ENCODE measurements around the gene KIR2DL1. TPM values are rescaled to one million over a fixed set of nuclear protein-coding genes. Genes with fewer than 3 reads are reported as not detected.

The KIR2DL1 gene
- total RNA-seq, 2 experiments from 2014 or later, result not detected

DNA sequence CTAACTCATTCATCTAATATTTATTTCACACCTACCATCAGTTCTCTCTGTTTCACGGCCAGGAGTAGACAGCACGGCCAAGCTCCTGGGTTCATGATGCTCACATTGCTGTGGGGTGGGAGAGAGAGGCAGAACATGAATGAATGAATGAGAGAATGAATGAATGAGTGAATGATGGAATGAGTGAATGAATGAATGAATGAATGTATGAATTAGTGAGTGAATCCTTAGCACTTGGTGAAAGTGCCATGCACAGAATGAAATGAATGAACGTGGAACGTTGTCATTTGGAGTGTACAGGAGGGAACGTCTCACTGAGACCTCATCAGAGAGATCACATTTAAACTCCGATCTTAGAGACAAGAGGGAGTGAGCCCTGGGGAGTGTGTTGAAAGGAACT lies 21.9 kb downstream of the KIR2DL1 start:
- Histone ChIP-seq H3K4me3 (ENCODE audit: low read depth, low read length, poor library complexity, severe bottlenecking) (no peak overlapping the region), H3K4me1 (ENCODE audit: insufficient read depth, low read length, poor library complexity, severe bottlenecking) (peaks cover 8% of the 10 kb centered on the region), H3K36me3 (ENCODE audit: insufficient read depth, low read length) (no peaks in the 10 kb centered on the region), H2AFZ (ENCODE audit: low read length) (no peak overlapping the region), H3K9me2 (ENCODE audit: insufficient read depth, low read length) (no peaks in the 10 kb centered on the region), H4K20me1 (ENCODE audit: insufficient read depth, low read length) (no peaks in the 10 kb centered on the region), H3K79me2 (ENCODE audit: insufficient read depth, low read depth, low read length) (no peaks in the 10 kb centered on the region), H3K9me3 (ENCODE audit: low read length) (no peaks in the 10 kb centered on the region), H3K4me2 (ENCODE audit: low read length) (no peak overlapping the region), H3K27ac (ENCODE audit: low read depth, low read length, poor library complexity, severe bottlenecking) (no peak overlapping the region)
- ChIA-PET CTCF (ENCODE audit: unreplicated experiment) (no interaction called here), POLR2A (no interaction called here)
- no peak for TF ChIP-seq EZH2phosphoT487 (IDR thresholded peaks at IDR 0.05; ENCODE audit: borderline replicate concordance, low read depth, low read length)
- TF ChIP-seq, protein P1, sequence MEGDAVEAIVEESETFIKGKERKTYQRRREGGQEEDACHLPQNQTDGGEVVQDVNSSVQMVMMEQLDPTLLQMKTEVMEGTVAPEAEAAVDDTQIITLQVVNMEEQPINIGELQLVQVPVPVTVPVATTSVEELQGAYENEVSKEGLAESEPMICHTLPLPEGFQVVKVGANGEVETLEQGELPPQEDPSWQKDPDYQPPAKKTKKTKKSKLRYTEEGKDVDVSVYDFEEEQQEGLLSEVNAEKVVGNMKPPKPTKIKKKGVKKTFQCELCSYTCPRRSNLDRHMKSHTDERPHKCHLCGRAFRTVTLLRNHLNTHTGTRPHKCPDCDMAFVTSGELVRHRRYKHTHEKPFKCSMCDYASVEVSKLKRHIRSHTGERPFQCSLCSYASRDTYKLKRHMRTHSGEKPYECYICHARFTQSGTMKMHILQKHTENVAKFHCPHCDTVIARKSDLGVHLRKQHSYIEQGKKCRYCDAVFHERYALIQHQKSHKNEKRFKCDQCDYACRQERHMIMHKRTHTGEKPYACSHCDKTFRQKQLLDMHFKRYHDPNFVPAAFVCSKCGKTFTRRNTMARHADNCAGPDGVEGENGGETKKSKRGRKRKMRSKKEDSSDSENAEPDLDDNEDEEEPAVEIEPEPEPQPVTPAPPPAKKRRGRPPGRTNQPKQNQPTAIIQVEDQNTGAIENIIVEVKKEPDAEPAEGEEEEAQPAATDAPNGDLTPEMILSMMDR (conservative IDR thresholded peaks at IDR 0.05; ENCODE audit: low read length), result no peak
- intact Hi-C loops (cut with micrococcal nuclease; ENCODE audit: unreplicated experiment), result no loop called here
- BruUV-seq (replicated peaks), result no TSS peak
- DNase-seq (ENCODE audit: low spot score), result no peak

DNA sequence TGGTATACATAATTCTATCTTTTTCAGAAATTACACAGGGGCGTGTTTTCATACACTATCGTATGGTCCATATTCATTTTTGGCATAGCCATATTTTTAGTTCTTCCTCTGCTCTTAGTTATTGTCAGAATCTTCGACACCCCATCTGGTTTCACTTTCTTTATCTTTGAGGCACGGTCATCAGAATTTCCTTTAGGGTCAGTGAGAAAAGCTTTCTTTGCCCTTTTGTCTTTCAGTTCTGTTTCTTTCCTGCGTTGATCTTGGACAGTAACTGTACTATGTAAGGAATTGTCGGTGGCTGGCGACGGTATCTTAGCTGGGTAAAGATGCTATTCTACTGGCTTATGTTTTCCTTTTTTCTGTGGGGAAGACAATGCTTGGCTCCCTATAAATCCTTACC lies 23.2 kb downstream of the KIR2DL1 start:
- Histone ChIP-seq H3K27ac (ENCODE audit: low read depth, low read length, poor library complexity, severe bottlenecking) (no peak overlapping the region), H3K4me3 (ENCODE audit: low read depth, low read length, poor library complexity, severe bottlenecking) (peak overlapping the region; percentile 40), H3K79me2 (ENCODE audit: insufficient read depth, low read depth, low read length) (no peaks in the 10 kb centered on the region), H3K36me3 (ENCODE audit: insufficient read depth, low read length) (no peaks in the 10 kb centered on the region), H4K20me1 (ENCODE audit: insufficient read depth, low read length) (no peaks in the 10 kb centered on the region), H3K4me1 (ENCODE audit: insufficient read depth, low read length, poor library complexity, severe bottlenecking) (peaks cover 8% of the 10 kb centered on the region), H3K9me2 (ENCODE audit: insufficient read depth, low read length) (no peaks in the 10 kb centered on the region), H3K4me2 (ENCODE audit: low read length) (peak overlapping the region; percentile 41), H2AFZ (ENCODE audit: low read length) (no peak overlapping the region), H3K9me3 (ENCODE audit: low read length) (no peaks in the 10 kb centered on the region)
- peak; percentile 8 for DNase-seq (ENCODE audit: low spot score)
- ChIA-PET CTCF (ENCODE audit: unreplicated experiment) (interaction anchor here (0.5 kb wide), 1 partner anchor 314 kb away, joined by 3 read pairs; no protein-coding TSS in a partner anchor), POLR2A (no interaction called here)
- BruUV-seq (replicated peaks), result no TSS peak
- TF ChIP-seq EZH2phosphoT487 (IDR thresholded peaks at IDR 0.05; ENCODE audit: borderline replicate concordance, low read depth, low read length), result no peak
- TF ChIP-seq, protein P1 (conservative IDR thresholded peaks at IDR 0.05; ENCODE audit: low read length), result no peak
- intact Hi-C loops (cut with micrococcal nuclease; ENCODE audit: unreplicated experiment), result no loop called here

DNA sequence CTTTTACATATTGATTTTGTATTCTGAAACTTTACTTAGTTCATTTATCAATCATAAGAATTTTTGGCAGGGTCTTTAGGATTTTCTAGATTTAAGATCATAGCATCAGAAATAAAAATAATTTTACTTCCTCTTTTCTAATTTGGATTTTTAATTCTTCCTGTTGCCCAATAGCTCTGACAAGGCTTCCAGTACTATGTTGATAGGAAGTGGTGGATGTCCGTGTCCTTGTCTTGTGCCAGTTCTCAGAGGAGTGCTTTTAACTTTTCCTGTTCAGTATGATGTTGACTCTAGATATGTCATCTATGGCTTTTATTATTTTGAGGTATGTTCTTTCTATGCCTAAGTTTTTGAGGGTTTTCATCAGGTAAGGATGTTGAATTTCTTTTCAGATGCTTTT lies 26.2 kb downstream of the KIR2DL1 start:
- Histone ChIP-seq H4K20me1 (ENCODE audit: insufficient read depth, low read length) (no peaks in the 10 kb centered on the region), H3K4me1 (ENCODE audit: insufficient read depth, low read length, poor library complexity, severe bottlenecking) (peaks cover 8% of the 10 kb centered on the region), H3K9me2 (ENCODE audit: insufficient read depth, low read length) (no peaks in the 10 kb centered on the region), H3K4me3 (ENCODE audit: low read depth, low read length, poor library complexity, severe bottlenecking) (no peak overlapping the region), H3K9me3 (ENCODE audit: low read length) (no peaks in the 10 kb centered on the region), H3K79me2 (ENCODE audit: insufficient read depth, low read depth, low read length) (no peaks in the 10 kb centered on the region), H3K27ac (ENCODE audit: low read depth, low read length, poor library complexity, severe bottlenecking) (no peak overlapping the region), H2AFZ (ENCODE audit: low read length) (no peak overlapping the region), H3K4me2 (ENCODE audit: low read length) (no peak overlapping the region), H3K36me3 (ENCODE audit: insufficient read depth, low read length) (no peaks in the 10 kb centered on the region)
- POLR2A ChIA-PET, result interaction anchor here (1.0 kb wide), 1 partner anchor 64 kb away, joined by 3 read pairs; no protein-coding TSS in a partner anchor
- no peak for DNase-seq (ENCODE audit: low spot score)
- CTCF ChIA-PET (ENCODE audit: unreplicated experiment), result no interaction called here
- no TSS peak for BruUV-seq (replicated peaks)
- intact Hi-C loops (cut with micrococcal nuclease; ENCODE audit: unreplicated experiment), result no loop called here
- TF ChIP-seq, protein P1 (conservative IDR thresholded peaks at IDR 0.05; ENCODE audit: low read length), result no peak
- TF ChIP-seq EZH2phosphoT487 (IDR thresholded peaks at IDR 0.05; ENCODE audit: borderline replicate concordance, low read depth, low read length), result no peak

Data from OCI-LY7 (cell line).